ENCODE data around the gene CFAP70. TPM values are rescaled to one million over a fixed set of nuclear protein-coding genes. Genes with fewer than 3 reads are reported as not detected.

Gene CFAP70
- total RNA-seq, 2 experiments from 2014 or later = 0.33 to 0.80 TPM

GRCh38 chr10:73226663-73227062, 132.0 kb downstream of the CFAP70 start:
- intact Hi-C loops (cut with micrococcal nuclease) = no loop called here
- POLR2A ChIA-PET = no interaction called here
- CTCF ChIA-PET = no interaction called here
- peaks cover 3% of the 10 kb centered on the region for H3K4me1 Mint-ChIP-seq (ENCODE audit: low read depth)
- peaks cover 9% of the 10 kb centered on the region for H3K36me3 Mint-ChIP-seq
- no peak for DNase-seq
- H3K4me3 Mint-ChIP-seq = no peak overlapping the region
- H3K27me3 Mint-ChIP-seq = no peaks in the 10 kb centered on the region
- H3K27ac Mint-ChIP-seq = no peak overlapping the region
- H3K9me3 Mint-ChIP-seq = no peaks in the 10 kb centered on the region

GRCh38 chr10:73225518-73225917, 133.1 kb downstream of the CFAP70 start:
- no peaks in the 10 kb centered on the region for H3K27me3 Mint-ChIP-seq
- intact Hi-C loops (cut with micrococcal nuclease) = no loop called here
- H3K4me3 Mint-ChIP-seq = no peak overlapping the region
- peaks cover 12% of the 10 kb centered on the region for H3K36me3 Mint-ChIP-seq
- no peak overlapping the region for H3K27ac Mint-ChIP-seq
- H3K9me3 Mint-ChIP-seq = no peaks in the 10 kb centered on the region
- ChIA-PET CTCF (no interaction called here), POLR2A (no interaction called here)
- no peak for DNase-seq
- peaks cover 3% of the 10 kb centered on the region for H3K4me1 Mint-ChIP-seq (ENCODE audit: low read depth)

GRCh38 chr10:73220989-73221388, 137.7 kb downstream of the CFAP70 start:
- ChIA-PET CTCF (no interaction called here), POLR2A (no interaction called here)
- Mint-ChIP-seq H3K36me3 (peaks cover 32% of the 10 kb centered on the region), H3K4me1 (ENCODE audit: low read depth) (peaks cover 3% of the 10 kb centered on the region), H3K4me3 (no peak overlapping the region), H3K27me3 (no peaks in the 10 kb centered on the region), H3K9me3 (no peaks in the 10 kb centered on the region), H3K27ac (no peak overlapping the region)
- DNase-seq = no peak
- intact Hi-C loops (cut with micrococcal nuclease) = no loop called here

DNA sequence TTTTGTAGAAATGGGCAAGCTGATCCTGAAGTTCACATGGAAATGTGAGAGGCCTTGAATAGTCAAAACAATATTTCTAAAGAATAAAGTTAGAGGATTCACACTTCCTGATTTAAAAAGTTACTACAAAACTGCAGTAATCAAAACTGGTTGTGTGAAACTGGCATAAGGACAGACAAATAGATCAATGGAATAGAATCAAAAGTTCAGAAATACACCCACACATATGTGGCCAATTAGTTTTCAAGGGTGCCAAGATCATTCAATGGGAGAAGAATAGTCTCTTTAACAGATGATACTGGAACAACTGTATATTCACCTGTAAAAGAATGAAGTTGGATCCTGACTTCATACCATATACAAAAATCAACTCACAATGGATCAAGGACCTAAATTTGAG, 139.3 kb downstream of the CFAP70 start:
- Mint-ChIP-seq H3K27ac (no peak overlapping the region), H3K4me3 (no peak overlapping the region), H3K27me3 (no peaks in the 10 kb centered on the region), H3K9me3 (no peaks in the 10 kb centered on the region), H3K36me3 (peaks cover 39% of the 10 kb centered on the region), H3K4me1 (ENCODE audit: low read depth) (no peaks in the 10 kb centered on the region)
- POLR2A ChIA-PET = no interaction called here
- intact Hi-C loops (cut with micrococcal nuclease) = no loop called here
- DNase-seq = no peak
- CTCF ChIA-PET = no interaction called here

GRCh38 chr10:73218431-73219191, 140.1 kb downstream of the CFAP70 start:
- Mint-ChIP-seq H3K4me3 (no peak overlapping the region), H3K36me3 (peaks cover 46% of the 10 kb centered on the region)
- POLR2A ChIA-PET = interaction anchor here (0.7 kb wide), 1 partner anchor 48 kb away, joined by 3 read pairs; no protein-coding TSS in a partner anchor

DNA sequence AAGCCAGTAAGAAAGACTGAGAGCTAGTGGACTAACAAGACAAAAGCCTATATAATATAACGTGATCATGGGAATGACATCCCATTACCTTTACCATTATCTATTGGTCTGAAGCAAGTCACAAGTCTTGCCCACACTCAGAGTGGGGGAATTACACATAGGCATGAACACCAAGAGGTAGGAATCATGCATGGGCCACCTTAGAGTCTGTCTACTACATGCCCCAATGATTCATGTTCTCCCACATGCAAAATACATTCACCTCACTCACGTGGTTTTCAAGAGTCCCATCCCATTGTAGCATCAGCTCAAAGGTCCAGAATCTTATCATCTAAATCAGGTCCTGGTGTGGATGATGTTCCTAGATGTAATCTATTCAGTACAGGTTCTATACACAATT, 141.0 kb downstream of the CFAP70 start:
- no peak for DNase-seq
- Mint-ChIP-seq H3K27ac (no peak overlapping the region), H3K36me3 (peaks cover 51% of the 10 kb centered on the region), H3K27me3 (no peaks in the 10 kb centered on the region), H3K9me3 (no peaks in the 10 kb centered on the region), H3K4me3 (no peak overlapping the region), H3K4me1 (ENCODE audit: low read depth) (no peaks in the 10 kb centered on the region)
- intact Hi-C loops (cut with micrococcal nuclease) = no loop called here
- ChIA-PET CTCF (no interaction called here), POLR2A (interaction anchor here (0.7 kb wide), 1 partner anchor 47 kb away, joined by 3 read pairs; no protein-coding TSS in a partner anchor)

More at GRCh38 chr10:73218431-73219191, 140.1 kb downstream of the CFAP70 start:
- Mint-ChIP-seq H3K27ac (no peak overlapping the region), H3K4me1 (ENCODE audit: low read depth) (no peaks in the 10 kb centered on the region), H3K9me3 (no peaks in the 10 kb centered on the region), H3K27me3 (no peaks in the 10 kb centered on the region)
- intact Hi-C loops (cut with micrococcal nuclease) = no loop called here
- CTCF ChIA-PET = interaction anchor here (0.6 kb wide), 1 partner anchor 29 kb away, joined by 3 read pairs; no protein-coding TSS in a partner anchor
- DNase-seq = no peak

GRCh38 chr10:73215749-73216148, 142.9 kb downstream of the CFAP70 start:
- intact Hi-C loops (cut with micrococcal nuclease) = no loop called here
- Mint-ChIP-seq H3K36me3 (peaks cover 45% of the 10 kb centered on the region), H3K4me1 (ENCODE audit: low read depth) (no peaks in the 10 kb centered on the region), H3K27ac (no peak overlapping the region), H3K27me3 (no peaks in the 10 kb centered on the region), H3K9me3 (no peaks in the 10 kb centered on the region), H3K4me3 (no peak overlapping the region)
- POLR2A ChIA-PET = no interaction called here
- DNase-seq = no peak
- CTCF ChIA-PET = no interaction called here

- Mint-ChIP-seq H3K4me3 (no peak overlapping the region), H3K36me3 (peaks cover 23% of the 10 kb centered on the region), H3K4me1 (ENCODE audit: low read depth) (no peaks in the 10 kb centered on the region), H3K27ac (no peak overlapping the region), H3K9me3 (no peaks in the 10 kb centered on the region), H3K27me3 (no peaks in the 10 kb centered on the region)
- DNase-seq = no peak
- intact Hi-C loops (cut with micrococcal nuclease) = no loop called here
- ChIA-PET CTCF (no interaction called here), POLR2A (no interaction called here)
Observed at GRCh38 chr10:73211106-73211811, 147.4 kb downstream of the CFAP70 start.

DNA sequence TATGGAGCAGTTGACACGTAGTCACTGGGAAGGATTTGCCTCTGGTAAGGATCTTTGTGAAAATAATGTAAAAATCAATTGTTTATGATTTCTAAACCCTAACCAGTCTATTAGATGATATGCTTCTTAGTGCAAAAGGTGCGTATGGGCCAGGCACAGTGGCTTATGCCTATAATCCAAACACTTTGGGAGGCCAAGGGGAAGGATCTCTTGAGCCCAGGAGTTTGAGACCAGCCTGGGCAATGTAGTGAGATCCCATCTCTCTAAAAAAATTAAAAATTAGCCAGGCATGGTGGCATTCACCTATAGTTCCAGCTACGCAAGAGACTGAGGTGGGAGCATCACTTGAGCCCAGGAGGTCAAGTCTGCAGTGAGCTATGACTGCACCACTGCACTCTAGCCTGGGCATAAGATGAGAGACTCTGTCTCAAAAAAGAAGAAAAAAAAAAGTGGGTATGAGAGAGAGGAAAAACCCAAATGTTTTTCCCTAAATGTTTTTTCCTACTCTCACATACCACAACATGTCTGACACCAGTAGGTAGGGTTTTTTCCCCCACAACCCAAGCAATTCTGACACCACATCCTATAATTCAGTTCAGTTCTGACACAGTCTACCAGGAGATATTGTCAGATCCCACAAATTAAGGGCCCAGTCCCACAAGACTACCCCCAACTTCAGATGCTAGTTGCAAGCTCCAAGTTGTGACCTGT, 148.1 kb downstream of the CFAP70 start:
- no peak overlapping the region for H3K4me3 Mint-ChIP-seq
- no peak for DNase-seq
- H3K4me1 Mint-ChIP-seq (ENCODE audit: low read depth) = no peaks in the 10 kb centered on the region
- peaks cover 25% of the 10 kb centered on the region for H3K36me3 Mint-ChIP-seq
- H3K9me3 Mint-ChIP-seq = peaks cover 5% of the 10 kb centered on the region
- CTCF ChIA-PET = no interaction called here
- POLR2A ChIA-PET = no interaction called here
- H3K27me3 Mint-ChIP-seq = no peaks in the 10 kb centered on the region
- intact Hi-C loops (cut with micrococcal nuclease) = no loop called here
- no peak overlapping the region for H3K27ac Mint-ChIP-seq

DNA sequence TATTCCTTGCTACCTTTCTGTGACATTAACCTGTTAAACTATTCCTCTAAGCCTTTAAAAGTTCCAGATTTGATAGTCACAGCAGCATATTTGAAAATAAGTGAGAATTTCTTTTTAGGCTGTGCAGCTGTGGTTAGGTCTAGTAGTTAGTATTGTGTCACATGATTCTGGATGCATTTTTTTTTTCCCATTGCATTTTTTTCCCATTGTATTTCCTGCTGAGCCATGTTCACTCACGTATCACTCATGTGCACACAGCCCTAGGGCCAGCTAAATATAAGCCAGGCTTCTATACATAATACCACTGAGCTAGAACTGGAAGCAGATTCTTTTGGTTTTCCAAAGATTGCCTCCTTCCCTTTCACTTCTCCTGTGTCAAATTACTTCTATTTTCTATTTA, 149.0 kb downstream of the CFAP70 start:
- POLR2A ChIA-PET = no interaction called here
- no peaks in the 10 kb centered on the region for H3K4me1 Mint-ChIP-seq (ENCODE audit: low read depth)
- CTCF ChIA-PET = no interaction called here
- no peak for DNase-seq
- H3K4me3 Mint-ChIP-seq = no peak overlapping the region
- no peak overlapping the region for H3K27ac Mint-ChIP-seq
- intact Hi-C loops (cut with micrococcal nuclease) = no loop called here
- H3K9me3 Mint-ChIP-seq = peaks cover 5% of the 10 kb centered on the region
- H3K36me3 Mint-ChIP-seq = peaks cover 25% of the 10 kb centered on the region
- H3K27me3 Mint-ChIP-seq = no peaks in the 10 kb centered on the region

DNA sequence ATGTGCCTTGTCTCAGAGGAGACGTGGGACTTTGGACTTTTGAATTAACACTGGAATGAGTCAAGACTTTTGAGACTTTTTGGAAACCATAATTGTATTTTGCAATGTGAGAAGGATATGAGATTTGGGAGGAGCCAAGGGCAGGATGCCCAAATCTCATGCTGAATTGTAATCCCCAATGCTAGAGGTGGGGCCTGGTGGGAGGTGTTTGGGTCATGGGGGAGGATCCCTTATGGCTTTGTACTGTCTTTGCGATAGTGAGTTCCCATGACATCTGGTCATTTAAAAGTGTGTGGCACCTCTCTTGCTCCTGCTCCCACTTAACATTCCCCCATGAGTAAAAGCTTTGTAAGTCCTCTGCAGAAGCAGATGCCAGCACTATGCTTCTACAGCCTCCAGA, 150.8 kb downstream of the CFAP70 start:
- Mint-ChIP-seq H3K27me3 (no peaks in the 10 kb centered on the region), H3K9me3 (peaks cover 5% of the 10 kb centered on the region), H3K36me3 (peaks cover 10% of the 10 kb centered on the region), H3K4me3 (no peak overlapping the region), H3K27ac (no peak overlapping the region), H3K4me1 (ENCODE audit: low read depth) (no peaks in the 10 kb centered on the region)
- intact Hi-C loops (cut with micrococcal nuclease) = no loop called here
- ChIA-PET CTCF (interaction anchor here (0.7 kb wide), 1 partner anchor 113 kb away, joined by 3 read pairs; no protein-coding TSS in a partner anchor), POLR2A (no interaction called here)
- DNase-seq = no peak

DNA sequence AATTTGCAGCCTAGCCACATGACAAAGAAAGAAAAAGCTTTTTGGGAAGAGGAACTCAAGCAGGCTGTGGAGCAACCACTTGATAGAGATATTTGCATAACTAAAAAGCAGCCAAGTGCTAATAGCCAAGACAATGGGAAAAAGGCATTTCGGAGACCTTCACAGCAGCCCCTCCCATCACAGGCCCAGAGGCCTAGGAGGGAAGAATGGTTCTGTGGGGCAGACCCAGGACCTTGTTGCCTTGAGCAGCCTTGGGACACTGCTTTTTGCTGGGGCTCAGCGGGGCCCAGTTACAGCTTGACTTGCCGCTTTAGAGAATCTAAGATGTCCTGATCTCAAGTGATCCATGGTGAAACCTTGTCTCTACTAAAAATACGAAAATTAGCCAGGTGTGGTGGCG, 152.3 kb downstream of the CFAP70 start:
- DNase-seq = no peak
- peaks cover 5% of the 10 kb centered on the region for H3K9me3 Mint-ChIP-seq
- no peaks in the 10 kb centered on the region for H3K4me1 Mint-ChIP-seq (ENCODE audit: low read depth)
- no peak overlapping the region for H3K4me3 Mint-ChIP-seq
- POLR2A ChIA-PET = no interaction called here
- no peaks in the 10 kb centered on the region for H3K27me3 Mint-ChIP-seq
- peaks cover 10% of the 10 kb centered on the region for H3K36me3 Mint-ChIP-seq
- CTCF ChIA-PET = no interaction called here
- no peak overlapping the region for H3K27ac Mint-ChIP-seq
- intact Hi-C loops (cut with micrococcal nuclease) = no loop called here
